Breast epithelium (tissue), 3 donors: Measurements from ENCODE around the gene ANGEL1.

Experiments used
- CTCF ChIP-seq, 3 donors: fragments of 450-650 bp; IDR thresholded peaks; one replicate each; pipeline ENCODE4 v1.5.1; 2016 to 2017; ENCODE audit warnings: antibody characterized with exemption in 3 of 3, mild to moderate bottlenecking in 3 of 3, moderate library complexity in 3 of 3
- POLR2A ChIP-seq: fragments of 450-650 bp; IDR thresholded peaks from one replicate; pipeline ENCODE4 v1.6.1; 2016; ENCODE audit warnings: antibody characterized with exemption, mild to moderate bottlenecking, moderate library complexity
- POLR2AphosphoS5 ChIP-seq, 3 donors: sonication (generic); formaldehyde crosslinking; IDR thresholded peaks; one replicate each; pipeline ENCODE4 v1.6.1; 2017; ENCODE audit warnings: antibody characterized with exemption in 3 of 3

- TF ChIP-seq CTCF (IDR thresholded peaks at IDR 0.05): no peak
- no peak for TF ChIP-seq POLR2AphosphoS5 (IDR thresholded peaks at IDR 0.05)
- no peak for TF ChIP-seq POLR2A
Observed at GRCh38 chr14:76780875-76781647, 31.6 kb downstream of the ANGEL1 start.
